Right hindlimb (tissue), 1 donor: ENCODE data around the gene WDR82.

ENCODE experiments used
- DNase-seq: peaks from one replicate; pipeline ENCODE4 v3.0.0-alpha.2; 2018

The WDR82 gene

GRCh38 chr3:52234516-52235447 is 43.7 kb downstream of the WDR82 start:
- DNase-seq, result no peak

GRCh38 chr3:52233968-52234367 is 44.5 kb downstream of the WDR82 start:
- no peak for DNase-seq

GRCh38 chr3:52233108-52233591 is 45.3 kb downstream of the WDR82 start:
- no peak for DNase-seq

GRCh38 chr3:52232279-52233107 is 46.0 kb downstream of the WDR82 start:
- no peak for DNase-seq

- no peak for DNase-seq
Measured at GRCh38 chr3:52231502-52232278, 46.8 kb downstream of the WDR82 start.

GRCh38 chr3:52230889-52231499 is 47.5 kb downstream of the WDR82 start:
- DNase-seq, result no peak

- peak; percentile 12 for DNase-seq
Measured at GRCh38 chr3:52230461-52230860, 48.0 kb downstream of the WDR82 start.

GRCh38 chr3:52229656-52230055 is 48.8 kb downstream of the WDR82 start:
- peak; percentile 11 for DNase-seq

- DNase-seq, result peak; percentile 19
Measured at GRCh38 chr3:52228751-52229291, 49.6 kb downstream of the WDR82 start.

- peak; percentile 14 for DNase-seq
Measured at GRCh38 chr3:52228266-52228665, 50.2 kb downstream of the WDR82 start.

GRCh38 chr3:52227766-52228165 is 50.7 kb downstream of the WDR82 start:
- DNase-seq, result no peak

- DNase-seq, result peak; percentile 12
Measured at GRCh38 chr3:52227117-52227516, 51.3 kb downstream of the WDR82 start.

- peak; percentile 14 for DNase-seq
Measured at GRCh38 chr3:52226229-52226817, 52.1 kb downstream of the WDR82 start.

GRCh38 chr3:52225452-52226228 is 52.8 kb downstream of the WDR82 start, which contains the start of gene TLR9:
TSS of gene TLR9 (minus strand) at chr3:52225645. CDS start at chr3:52225529, 116 bp downstream.
- DNase-seq, result no peak

GRCh38 chr3:52223449-52224408 is 54.7 kb downstream of the WDR82 start:
- DNase-seq, result no peak

- no peak for DNase-seq
Measured at GRCh38 chr3:52222319-52223221, 55.9 kb downstream of the WDR82 start.

GRCh38 chr3:52221563-52222318 is 56.7 kb downstream of the WDR82 start:
- DNase-seq, result no peak
